Spleen (tissue), 11 donors: ENCODE results near the gene CCDC12. TPM values are rescaled to one million over a fixed set of nuclear protein-coding genes. Genes with fewer than 3 reads are reported as not detected.

Experiments
- DNase-seq: peaks from one replicate; pipeline ENCODE4 v3.0.0-alpha.2; 2020
- H3K27ac ChIP-seq, 8 donors: fragments of 200-600 bp; sonication (generic) in 7 of 8; 1 replicate in 4 of 8; 2 replicates in 4 of 8; pipeline versions ENCODE4 v1.5.0 to v1.8.0; 2016 to 2021; ENCODE audit warnings: inconsistent platforms in 4 of 8, mild to moderate bottlenecking in 4 of 8, moderate library complexity in 1 of 8
- H3K27me3 ChIP-seq, 7 donors: fragments of 200-600 bp; sonication (generic) in 6 of 7; replicated peaks in 1 of 7; 1 replicate in 4 of 7; 2 replicates in 3 of 7; pipeline versions ENCODE4 v1.5.0 to v1.8.0; 2016 to 2021; ENCODE audit warnings: inconsistent platforms in 3 of 7, mild to moderate bottlenecking in 1 of 7
- H3K36me3 ChIP-seq, 6 donors: fragments of 200-600 bp; sonication (generic) in 5 of 6; 1 replicate in 4 of 6; 2 replicates in 2 of 6; pipeline versions ENCODE4 v1.5.0 to v1.8.0; 2016 to 2021; ENCODE audit warnings: inconsistent platforms in 2 of 6
- H3K4me1 ChIP-seq, 6 donors: fragments of 200-600 bp; sonication (generic) in 5 of 6; 1 replicate in 3 of 6; 2 replicates in 3 of 6; pipeline versions ENCODE4 v1.5.0 to v1.8.0; 2016 to 2021; ENCODE audit warnings: inconsistent platforms in 3 of 6
- H3K4me3 ChIP-seq, 8 donors: fragments of 200-600 bp; sonication (generic) in 7 of 8; 1 replicate in 4 of 8; 2 replicates in 4 of 8; pipeline versions ENCODE4 v1.5.0 to v1.8.0; 2016 to 2021; ENCODE audit warnings: inconsistent platforms in 4 of 8, mild to moderate bottlenecking in 4 of 8, moderate library complexity in 2 of 8
- H3K9me3 ChIP-seq, 8 donors: fragments of 200-600 bp; sonication (generic) in 7 of 8; 1 replicate in 4 of 8; 2 replicates in 4 of 8; pipeline versions ENCODE4 v1.5.0 to v1.8.0; 2016 to 2021; ENCODE audit warnings: inconsistent platforms in 4 of 8
- CTCF ChIP-seq, 11 experiments: fragments of 200-600 bp in 7 of 11; fragments of 450-650 bp in 4 of 11; sonication (generic) in 4 of 11; IDR thresholded peaks in 8 of 11; conservative IDR thresholded peaks in 3 of 11; 1 replicate in 7 of 11; 2 replicates in 4 of 11; pipeline versions ENCODE4 v1.4.0 to v1.8.0; 2016 to 2021; ENCODE audit warnings: antibody characterized with exemption in 11 of 11, inconsistent platforms in 4 of 11, mild to moderate bottlenecking in 1 of 11
- POLR2A ChIP-seq, 3 donors: fragments of 450-650 bp; IDR thresholded peaks; one replicate each; pipeline ENCODE4 v1.5.1; 2017; ENCODE audit warnings: antibody characterized with exemption in 3 of 3, mild to moderate bottlenecking in 1 of 3
- POLR2AphosphoS5 ChIP-seq, 3 donors: sonication (generic); formaldehyde crosslinking; IDR thresholded peaks; one replicate each; pipeline ENCODE4 v1.5.1; 2017; ENCODE audit warnings: antibody characterized with exemption in 3 of 3
- WGBS, 5 donors: extraction: QIAGEN DNeasy Blood & Tissue Kit in 3 of 5; methylation state at CpG; one replicate each; pipeline versions ENCODE4 v1.1.5 to v1.1.7; 2013 to 2018; 5-methylcytosine and 5-hydroxymethylcytosine counted together
- intact Hi-C: fragments of 100-400 bp; cut with DNase I; formaldehyde crosslinking; loops from one replicate; pipeline ENCODE4 v1.15.0; 2023; ENCODE audit warnings: low total_unique reads
- polyA plus RNA-seq, 3 donors: library from polyadenylated mRNA; stranded (reverse); fragments of 200-250 nt; gene quantifications; one replicate each; pipeline ENCODE4 v1.2.1, GENCODE V29; 2013
- total RNA-seq, 7 donors: library from RNA; depleted of rRNA in 3 of 7; stranded (reverse); fragments of >200 nt in 3 of 7; fragmentation: NEBNext Ultra II Directional in 4 of 7; extraction: Animal tissue kit (Norgen Biotek cat#: 25700) in 4 of 7; gene quantifications; one replicate each; pipeline versions ENCODE4 v1.1.0 to v1.2.1, GENCODE V29; 2016 to 2021
- donor health status: healthy with polysubstance abuse.
- donor health status: DM: no; HTN: no; CAD: no; lungs with moderate emphysema.
- donor health status: DM: no; HTN: no; CAD: no.
- donor health status: Bipolar disorder and iron deficiency.
- donor health status: healthy.
- donor health status: DM: no; HTN: no; CAD: no.
- donor health status: DM: yes; HTN: yes; CAD: no.

Gene CCDC12
- total and polyA plus RNA-seq, 10 donors: 36.5 to 124 (median 55.7) TPM

GRCh38 chr3:47010111-47010712, 33.7 kb upstream of the CCDC12 start:
- Histone ChIP-seq H3K36me3 (peaks cover 0 to 89% (median 32%) of the 10 kb centered on the region in 6 donors), H3K4me3 (peak overlapping the region; percentile 45 to 75 (median 49)), H3K4me1 (peaks cover 4 to 31% (median 18%) of the 10 kb centered on the region in 6 donors), H3K9me3 (no peaks in the 10 kb centered on the region), H3K27me3 (no peaks in the 10 kb centered on the region), H3K27ac (peak overlapping the region; percentile 59 to 84 (median 82))
- 74 to 93% (median 78%) methylated on average over 12 to 23 of the region's 23 CpGs for WGBS, 5 donors
- DNase-seq: peak; percentile 74
- intact Hi-C loops: no loop called here
- no peak for TF ChIP-seq CTCF (IDR thresholded peaks at IDR 0.05 in 8 of 11, conservative IDR thresholded peaks at IDR 0.05 in 3 of 11)
- no peak for TF ChIP-seq POLR2AphosphoS5 (IDR thresholded peaks at IDR 0.05)
- no peak for TF ChIP-seq POLR2A (IDR thresholded peaks at IDR 0.05)

GRCh38 chr3:47009225-47010110, 32.9 kb upstream of the CCDC12 start:
- H3K27ac ChIP-seq: peak overlapping the region; percentile 59 to 84 (median 82)
- H3K9me3 ChIP-seq: no peaks in the 10 kb centered on the region
- peaks cover 0 to 89% (median 39%) of the 10 kb centered on the region in 6 donors for H3K36me3 ChIP-seq
- peak; percentile 95 for DNase-seq
- peak overlapping the region; percentile 45 to 75 (median 49) for H3K4me3 ChIP-seq
- H3K27me3 ChIP-seq: no peaks in the 10 kb centered on the region
- H3K4me1 ChIP-seq: peaks cover 4 to 31% (median 18%) of the 10 kb centered on the region in 6 donors
- TF ChIP-seq POLR2AphosphoS5 (IDR thresholded peaks at IDR 0.05): peak; percentile 80 to 90 (median 90)
- no peak for TF ChIP-seq CTCF (IDR thresholded peaks at IDR 0.05 in 8 of 11, conservative IDR thresholded peaks at IDR 0.05 in 3 of 11)
- TF ChIP-seq POLR2A (IDR thresholded peaks at IDR 0.05): peak in 1 of 3 donors; percentile 59
- intact Hi-C loops: no loop called here
- 6 to 10% (median 7%) methylated on average over 80 to 85 of the region's 85 CpGs for WGBS, 5 donors

GRCh38 chr3:47008851-47009224, 32.3 kb upstream of the CCDC12 start:
- H3K9me3 ChIP-seq: no peaks in the 10 kb centered on the region
- TF ChIP-seq POLR2AphosphoS5 (IDR thresholded peaks at IDR 0.05) (no peak), POLR2A (IDR thresholded peaks at IDR 0.05) (no peak), CTCF (IDR thresholded peaks at IDR 0.05 in 8 of 11, conservative IDR thresholded peaks at IDR 0.05 in 3 of 11) (no peak)
- H3K27ac ChIP-seq: peak overlapping the region in 6 of 8 donors; percentile 59 to 84 (median 82)
- intact Hi-C loops: no loop called here
- H3K4me3 ChIP-seq: peak overlapping the region; percentile 45 to 75 (median 49)
- H3K27me3 ChIP-seq: no peaks in the 10 kb centered on the region
- DNase-seq: no peak
- peaks cover 0 to 89% (median 45%) of the 10 kb centered on the region in 6 donors for H3K36me3 ChIP-seq
- WGBS, 5 donors: 21 to 59% (median 43%) methylated on average over 20 to 23 of the region's 23 CpGs
- H3K4me1 ChIP-seq: peaks cover 4 to 31% (median 18%) of the 10 kb centered on the region in 6 donors
